HEK293T (cell line): ENCODE measurements around the gene FSCN2.

Experiments
- CTCF ChIA-PET: fragments of 350-600 bp; formaldehyde crosslinking; extraction: SDS; loops from one replicate; lab custom pipeline; 2021; ENCODE audit warnings: antibody characterized with exemption, inconsistent platforms; lab: Yijun Ruan, JAX
- POLR2A ChIA-PET: fragments of 350-600 bp; formaldehyde crosslinking; extraction: SDS; loops from one replicate; lab custom pipeline; 2020; ENCODE audit warnings: antibody characterized with exemption, inconsistent platforms; lab: Yijun Ruan, JAX
- DNase-seq: peaks from one replicate; pipeline ENCODE4 v3.0.0; 2012; ENCODE audit warnings: mixed read lengths; ENCODE audit errors: extremely low spot score
- ARNT ChIP-seq: fragments of 450-650 bp; IDR thresholded peaks from 2 replicates; pipeline ENCODE4 v1.6.1; 2017; ENCODE audit warnings: mild to moderate bottlenecking
- BHLHE40 ChIP-seq: fragments of 450-650 bp; IDR thresholded peaks from 2 replicates; pipeline ENCODE4 v1.6.1; 2016; ENCODE audit warnings: mild to moderate bottlenecking, moderate library complexity, borderline replicate concordance
- CTBP1 ChIP-seq: fragments of 450-650 bp; IDR thresholded peaks from 2 replicates; pipeline ENCODE4 v1.6.1; 2016; ENCODE audit warnings: borderline replicate concordance
- ELF4 ChIP-seq: fragments of 450-650 bp; IDR thresholded peaks from 2 replicates; pipeline ENCODE4 v1.6.1; 2017; ENCODE audit warnings: antibody characterized with exemption
- FOXA1 ChIP-seq: fragments of 450-650 bp; IDR thresholded peaks from 2 replicates; pipeline ENCODE4 v1.6.1; 2016; ENCODE audit warnings: mild to moderate bottlenecking
- FOXK2 ChIP-seq: fragments of 450-650 bp; IDR thresholded peaks from 2 replicates; pipeline ENCODE4 v1.6.1; 2016; ENCODE audit warnings: mild to moderate bottlenecking
- FOXM1 ChIP-seq: fragments of 450-650 bp; IDR thresholded peaks from 2 replicates; pipeline ENCODE4 v1.6.1; 2017; ENCODE audit warnings: mild to moderate bottlenecking, borderline replicate concordance
- HDGF ChIP-seq: fragments of 450-650 bp; IDR thresholded peaks from 2 replicates; pipeline ENCODE4 v1.6.1; 2017; ENCODE audit warnings: antibody characterized with exemption, borderline replicate concordance
- L3MBTL2 ChIP-seq: fragments of 450-650 bp; conservative IDR thresholded peaks from 2 replicates; pipeline ENCODE4 v1.6.1; 2016; ENCODE audit warnings: mild to moderate bottlenecking
- LEF1 ChIP-seq: fragments of 450-650 bp; IDR thresholded peaks from 2 replicates; pipeline ENCODE4 v1.6.1; 2017; ENCODE audit warnings: mild to moderate bottlenecking, borderline replicate concordance
- NFRKB ChIP-seq: fragments of 450-650 bp; IDR thresholded peaks from 2 replicates; pipeline ENCODE4 v1.6.1; 2016; ENCODE audit warnings: mild to moderate bottlenecking, moderate library complexity
- SP1 ChIP-seq: fragments of 450-650 bp; IDR thresholded peaks from 2 replicates; pipeline ENCODE4 v1.6.1; 2017
- SUZ12 ChIP-seq: fragments of 450-650 bp; IDR thresholded peaks from 2 replicates; pipeline ENCODE4 v1.6.1; 2016; ENCODE audit warnings: mild to moderate bottlenecking
- TARDBP ChIP-seq: fragments of 450-650 bp; IDR thresholded peaks from 2 replicates; pipeline ENCODE4 v1.6.1; 2016
- ZNF384 ChIP-seq: fragments of 450-650 bp; IDR thresholded peaks from 2 replicates; pipeline ENCODE4 v1.6.1; 2016
- TF ChIP-seq, protein P1 (sequence below): fragments of 450-650 bp; IDR thresholded peaks from 2 replicates; pipeline ENCODE4 v1.6.1; 2016

The FSCN2 gene

GRCh38 chr17:81544281-81544974 is 16.3 kb downstream of the FSCN2 start:
- ChIA-PET CTCF (interaction anchor here (0.6 kb wide), 1 partner anchor 234 kb away, joined by 3 read pairs; no protein-coding TSS in a partner anchor), POLR2A (interaction anchor here (1.4 to 3.5 kb wide), 3 partner anchors 7 to 289 kb away, joined by 3 to 22 read pairs (median 4); partner anchors contain the start of gene FAAP100)
- TF ChIP-seq SUZ12: no peak
- TF ChIP-seq ELF4: no peak
- no peak for TF ChIP-seq BHLHE40
- TF ChIP-seq CTBP1: no peak
- TF ChIP-seq FOXK2: no peak
- no peak for TF ChIP-seq HDGF
- no peak for TF ChIP-seq TARDBP
- no peak for TF ChIP-seq ZNF384
- TF ChIP-seq SP1: no peak
- no peak for TF ChIP-seq FOXM1
- no peak for TF ChIP-seq ARNT
- no peak for TF ChIP-seq L3MBTL2
- no peak for DNase-seq

DNA sequence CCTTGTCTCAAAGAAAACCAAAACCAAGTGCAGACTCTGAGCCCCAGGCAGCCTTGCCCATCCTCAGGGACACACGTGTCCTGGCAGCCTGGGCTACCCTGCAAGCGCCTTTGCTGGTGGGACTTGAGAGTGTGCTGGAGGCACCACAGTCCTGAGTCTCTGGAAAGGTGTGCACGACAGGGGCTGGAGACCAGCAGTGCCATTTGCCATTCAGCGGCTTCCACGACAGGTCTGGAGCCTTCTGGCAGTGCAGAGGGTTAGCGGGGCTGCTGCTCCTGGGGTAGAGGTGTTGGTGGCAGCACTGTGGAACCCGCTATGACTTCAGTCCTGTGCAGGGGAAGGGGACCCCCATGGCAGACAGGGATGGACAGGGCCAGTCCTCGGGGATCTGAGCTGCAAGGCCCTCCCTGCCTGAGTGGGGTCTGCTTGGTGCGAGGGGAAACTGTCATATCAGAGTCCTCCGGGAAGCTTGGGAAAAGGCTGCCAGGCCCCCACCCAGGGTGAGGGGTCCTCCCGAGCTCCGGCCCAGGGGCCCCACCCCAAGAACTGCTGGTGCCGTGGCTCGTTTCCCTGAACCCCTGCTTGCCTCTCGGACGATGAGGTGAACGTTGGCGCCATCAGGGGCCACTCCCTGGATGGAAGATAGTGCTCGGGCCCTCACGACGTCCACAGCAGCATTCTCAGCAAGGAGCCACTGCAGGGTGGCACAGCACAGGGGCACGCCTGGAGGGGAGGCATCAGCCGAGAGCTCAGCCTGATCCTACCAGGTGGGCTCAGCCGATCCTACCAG is 17.2 kb downstream of the FSCN2 start:
- no peak for DNase-seq
- ChIA-PET CTCF (no interaction called here), POLR2A (interaction anchor here (1.2 to 1.5 kb wide), 2 partner anchors 9 to 12 kb away, joined by 4 read pairs; no protein-coding TSS in a partner anchor)
- TF ChIP-seq L3MBTL2: no peak
- TF ChIP-seq TARDBP: no peak
- no peak for TF ChIP-seq ARNT
- TF ChIP-seq NFRKB: no peak
- TF ChIP-seq CTBP1: no peak
- no peak for TF ChIP-seq FOXA1

DNA sequence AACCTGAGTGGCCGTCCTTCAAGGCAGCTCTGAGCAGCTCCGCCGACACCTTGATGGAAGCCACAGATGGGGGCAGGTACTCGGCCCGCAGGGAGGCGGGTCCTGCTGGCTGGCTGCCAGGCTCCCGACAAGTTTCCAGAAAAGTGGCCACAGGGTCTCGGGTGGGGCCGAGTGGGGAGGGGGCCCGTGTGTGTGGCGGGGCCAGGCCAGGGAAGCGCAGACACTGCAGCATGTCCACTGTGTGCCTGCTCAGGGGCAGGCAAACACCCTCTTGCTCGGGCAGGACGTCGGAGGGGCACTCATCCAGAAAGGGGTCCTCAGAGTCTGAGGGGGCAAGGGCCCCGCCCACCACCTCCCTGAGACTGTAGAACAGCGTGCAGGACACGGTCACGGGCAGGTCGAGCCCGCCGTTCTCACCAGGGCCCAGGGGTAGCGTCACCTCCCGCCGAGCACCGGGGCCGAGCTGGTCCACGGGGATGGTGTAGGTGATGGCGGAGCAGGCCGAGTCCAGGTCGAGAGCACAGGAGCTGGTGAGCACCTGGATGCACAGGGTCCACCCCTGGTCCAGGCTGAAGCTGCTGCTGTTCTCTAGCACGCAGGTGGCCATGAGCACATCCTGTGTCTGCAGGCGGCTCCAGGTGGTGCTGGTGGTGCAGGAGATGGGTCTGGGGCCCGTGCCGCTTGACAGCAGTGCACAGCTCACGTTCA is 18.9 kb downstream of the FSCN2 start:
- ChIA-PET CTCF (no interaction called here), POLR2A (interaction anchor here (1.2 kb wide), 1 partner anchor 10 kb away, joined by 4 read pairs; no protein-coding TSS in a partner anchor)
- DNase-seq: no peak
- TF ChIP-seq NFRKB (no peak), FOXA1 (no peak), FOXK2 (no peak), CTBP1 (no peak), ELF4 (no peak), SP1 (no peak), L3MBTL2 (no peak), HDGF (no peak), BHLHE40 (no peak)
- TF ChIP-seq, protein P1, sequence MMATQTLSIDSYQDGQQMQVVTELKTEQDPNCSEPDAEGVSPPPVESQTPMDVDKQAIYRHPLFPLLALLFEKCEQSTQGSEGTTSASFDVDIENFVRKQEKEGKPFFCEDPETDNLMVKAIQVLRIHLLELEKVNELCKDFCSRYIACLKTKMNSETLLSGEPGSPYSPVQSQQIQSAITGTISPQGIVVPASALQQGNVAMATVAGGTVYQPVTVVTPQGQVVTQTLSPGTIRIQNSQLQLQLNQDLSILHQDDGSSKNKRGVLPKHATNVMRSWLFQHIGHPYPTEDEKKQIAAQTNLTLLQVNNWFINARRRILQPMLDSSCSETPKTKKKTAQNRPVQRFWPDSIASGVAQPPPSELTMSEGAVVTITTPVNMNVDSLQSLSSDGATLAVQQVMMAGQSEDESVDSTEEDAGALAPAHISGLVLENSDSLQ: no peak

DNA sequence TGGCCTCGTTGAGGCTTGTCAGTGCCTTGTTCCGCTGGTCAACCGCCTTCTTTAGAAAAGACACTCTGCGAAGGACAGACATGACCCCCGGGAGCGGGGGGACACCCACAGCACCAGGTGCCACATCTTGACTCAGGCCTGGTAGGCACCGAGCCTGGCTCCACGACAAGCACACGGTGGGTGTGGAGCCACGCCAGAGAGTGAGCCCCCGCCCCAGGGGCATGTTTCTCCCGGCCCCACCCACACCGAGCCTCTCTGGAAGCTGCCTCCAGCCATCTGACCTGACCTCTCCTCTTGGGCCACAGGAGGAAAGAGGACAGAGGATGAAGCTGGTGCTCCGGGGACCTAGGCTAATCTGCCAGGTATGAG is 19.4 kb downstream of the FSCN2 start:
- POLR2A ChIA-PET: no interaction called here
- CTCF ChIA-PET: no interaction called here

GRCh38 chr17:81549031-81549557 is 20.9 kb downstream of the FSCN2 start:
- TF ChIP-seq ELF4 (no peak), FOXK2 (no peak), NFRKB (no peak), SP1 (no peak), ZNF384 (no peak), FOXA1 (no peak), HDGF (no peak), TARDBP (no peak), ARNT (no peak), BHLHE40 (no peak), FOXM1 (no peak), L3MBTL2 (no peak), CTBP1 (no peak), SUZ12 (no peak), LEF1 (no peak)
- TF ChIP-seq, protein P1: no peak
- ChIA-PET POLR2A (no interaction called here), CTCF (interaction anchor here (0.6 kb wide), 2 partner anchors 26 to 127 kb away, joined by 3 read pairs; no protein-coding TSS in a partner anchor)
- no peak for DNase-seq

More for the DNA sequence above, 19.4 kb downstream of the FSCN2 start:
- TF ChIP-seq L3MBTL2 (no peak), ZNF384 (no peak), TARDBP (no peak), LEF1 (no peak), NFRKB (no peak), FOXK2 (no peak), ARNT (no peak), FOXA1 (no peak)
- TF ChIP-seq, protein P1: no peak
- DNase-seq: no peak
